ENCODE results near the gene WDFY2. TPM values are rescaled to one million over a fixed set of nuclear protein-coding genes. Genes with fewer than 3 reads are reported as not detected.
A peak's percentile ranks its signal among the peaks of the same experiment; 100 is the strongest.

The WDFY2 gene
- total and polyA plus RNA-seq, 2 of the 8 experiments (the other 6 are each of a cell fraction or from before 2014, with no cell fraction given), result 13.9 to 29.0 TPM

GRCh38 chr13:51768378-51768921 lies 184.2 kb downstream of the WDFY2 start:
- 66% methylated on average over 15 of the region's 15 CpGs; no CpG with 5 or more reads in 1 of the 2 experiments for WGBS, 2 experiments (ENCODE audit: extremely low coverage in 1 of 2, insufficient coverage in 1 of 2, insufficient read length in 1 of 2, insufficient replicate concordance in 2 of 2, low coverage in 1 of 2, low lambda C conversion rate in 2 of 2, missing lambda C conversion rate in 1 of 2)
- DNase-seq (ENCODE audit: low read depth in 1 of 2, low spot score in 2 of 2), result peak in 1 of 2 experiments; percentile 78
- H3K23me2 ChIP-seq (ENCODE audit: low read depth, low read length), result no peaks in the 10 kb centered on the region
- H3K79me1 ChIP-seq (ENCODE audit: low read depth, low read length), result no peaks in the 10 kb centered on the region
- H2BK20ac ChIP-seq (ENCODE audit: low read length), result no peak overlapping the region
- H3K14ac ChIP-seq (ENCODE audit: insufficient read length), result no peak overlapping the region
- H3K79me2 ChIP-seq (ENCODE audit: control insufficient read depth in 1 of 2, insufficient read depth in 2 of 2, low read length in 2 of 2), result no peaks in the 10 kb centered on the region
- H3K4ac ChIP-seq (replicated peaks; ENCODE audit: insufficient read length, low read depth, low read length), result no peak overlapping the region
- peak overlapping the region; percentile 17 to 47; a peak in 2 of 4 replicates for H3K4me2 ChIP-seq (ENCODE audit: insufficient read depth in 1 of 2, low read depth in 2 of 2, low read length in 2 of 2)
- H3K36me3 ChIP-seq (ENCODE audit: control insufficient read depth in 2 of 4, insufficient read depth in 4 of 4, low read length in 3 of 4), result no peaks in the 10 kb centered on the region
- H4K8ac ChIP-seq (ENCODE audit: extremely low read depth, insufficient read depth, low read length), result peak overlapping the region; percentile 46; the same call in 1 of the 2 replicates
- ChIA-PET POLR2A (ENCODE audit: partially characterized antibody) (interaction anchor here (0.7 to 2.5 kb wide), 4 partner anchors 12 to 316 kb away, joined by 3 to 11 read pairs (median 4); partner anchors contain the start of gene INTS6), CTCF (ENCODE audit: partially characterized antibody) (interaction anchor here (0.6 to 4.3 kb wide), 25 partner anchors 10 to 656 kb away, joined by 3 to 38 read pairs (median 3); no protein-coding TSS in a partner anchor)
- H3K27ac ChIP-seq (ENCODE audit: low read depth, low read length), result no peak overlapping the region
- H3K4me3 ChIP-seq (ENCODE audit: extremely low read depth in 1 of 4, insufficient read depth in 2 of 4, low read depth in 3 of 4, low read length in 4 of 4), result no peak overlapping the region
- no peak overlapping the region for H3K23ac ChIP-seq (ENCODE audit: insufficient read length)
- H3K18ac ChIP-seq (ENCODE audit: extremely low read depth, low read length), result peak overlapping the region; percentile 28; the same call in 1 of the 2 replicates
- H3K9ac ChIP-seq (replicated peaks in 1 of 4; ENCODE audit: extremely low read depth in 1 of 4, low read depth in 3 of 4, low read length in 3 of 4), result no peak overlapping the region; a peak in 1 of 7 replicates
- H2AFZ ChIP-seq (ENCODE audit: low read length), result no peak overlapping the region
- no peak overlapping the region for H2BK5ac ChIP-seq (ENCODE audit: low read depth, low read length)
- H2AK5ac ChIP-seq (ENCODE audit: low read depth, low read length), result no peak overlapping the region
- no peaks in the 10 kb centered on the region for H3K27me3 ChIP-seq (replicated peaks in 1 of 4; ENCODE audit: control insufficient read depth in 3 of 4, extremely low read depth in 1 of 4, insufficient read depth in 3 of 4, low read length in 3 of 4)
- H3K4me1 ChIP-seq (replicated peaks in 1 of 4; ENCODE audit: control insufficient read depth in 3 of 4, insufficient read depth in 4 of 4, low read length in 3 of 4), result peaks cover 7 to 12% (median 9%) of the 10 kb centered on the region in 4 experiments
- no peaks in the 10 kb centered on the region for H3K9me3 ChIP-seq (ENCODE audit: insufficient read depth in 2 of 2, low read depth in 1 of 2, low read length in 1 of 2)
- H3K56ac ChIP-seq (replicated peaks; ENCODE audit: insufficient read length, low read depth, low read length), result no peak overlapping the region
- H2BK120ac ChIP-seq (replicated peaks; ENCODE audit: low read depth, low read length), result no peak overlapping the region
- H4K91ac ChIP-seq (replicated peaks; ENCODE audit: insufficient read length, low read length), result no peak overlapping the region
- peaks cover 0 to 3% of the 10 kb centered on the region in 2 experiments for H4K20me1 ChIP-seq (replicated peaks in 1 of 2; ENCODE audit: control insufficient read depth in 1 of 2, insufficient read depth in 2 of 2, low read length in 2 of 2)
- no peak overlapping the region for H2BK15ac ChIP-seq (ENCODE audit: low read length)
- H4K5ac ChIP-seq (ENCODE audit: insufficient read length, low read depth, low read length), result no peak overlapping the region
- H2BK12ac ChIP-seq (ENCODE audit: low read depth, low read length), result peak overlapping the region; percentile 27; the same call in 1 of the 2 replicates
- no peak for FAIRE-seq
- TF ChIP-seq ZNF274 (IDR thresholded peaks at IDR 0.05; ENCODE audit: borderline replicate concordance, extremely low read depth, low read length) (no peak), MAFK (IDR thresholded peaks at IDR 0.05; ENCODE audit: low read depth, low read length) (no peak), BACH1 (IDR thresholded peaks at IDR 0.05; ENCODE audit: low read length) (no peak), POLR2AphosphoS5 (IDR thresholded peaks at IDR 0.05; ENCODE audit: low read depth, low read length) (0 out of 2 replicates have a peak, but pooled peaks have one; percentile 2), YY1 (IDR thresholded peaks at IDR 0.05; ENCODE audit: low read depth, low read length) (no peak), EZH2 (IDR thresholded peaks at IDR 0.05; ENCODE audit: low read depth, low read length, severe bottlenecking) (no peak), TBP (IDR thresholded peaks at IDR 0.05; ENCODE audit: low read depth, low read length) (no peak), CTCF (IDR thresholded peaks at IDR 0.05; ENCODE audit: control extremely low read depth in 1 of 3, insufficient read depth in 1 of 3, low read depth in 1 of 3, low read length in 3 of 3) (peak in 2 of 3 experiments; percentile 52 to 87; a peak in 3 of 4 replicates), SP4 (IDR thresholded peaks at IDR 0.05; ENCODE audit: low read length) (no peak), RXRA (IDR thresholded peaks at IDR 0.05; ENCODE audit: insufficient read depth, low read depth, low read length) (no peak), POLR2A (IDR thresholded peaks at IDR 0.05; ENCODE audit: control extremely low read depth in 1 of 2, low read depth in 2 of 2, low read length in 2 of 2) (no peak)

Data from H1 (cell line).